ENCODE data around the gene MARK4. TPM values are rescaled to one million over a fixed set of nuclear protein-coding genes. Genes with fewer than 3 reads are reported as not detected.
A peak's percentile ranks its signal among the peaks of the same experiment; 100 is the strongest.

The MARK4 gene
- total and polyA plus RNA-seq, 4 donors, result 3.5 to 11.1 (median 6.1) TPM

DNA sequence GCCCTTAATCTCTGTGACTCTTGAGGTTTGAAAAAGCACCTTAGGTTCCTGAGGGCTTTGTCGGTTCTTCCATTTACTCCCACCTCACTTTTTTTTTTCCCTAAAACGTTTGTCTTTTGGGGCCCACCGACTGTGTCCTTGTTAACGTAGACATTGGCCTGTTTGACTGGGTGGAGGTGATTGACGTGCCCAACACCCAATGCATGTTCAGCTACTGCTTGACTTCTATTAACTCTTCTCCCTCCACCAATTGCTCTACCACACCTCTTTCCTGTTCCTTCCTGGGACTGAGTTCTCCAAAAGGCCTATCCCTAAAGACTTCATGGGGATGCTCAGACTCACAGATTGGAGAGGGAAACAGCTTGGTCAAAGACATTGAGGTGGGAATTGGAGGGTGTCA, 54.4 kb downstream of the MARK4 start:
- Histone ChIP-seq H3K36me3 (ENCODE audit: control insufficient read depth in 4 of 4, insufficient read depth in 3 of 4, low read depth in 1 of 4, low read length in 3 of 4) (peaks cover 0 to 9% (median 3%) of the 10 kb centered on the region in 4 donors), H3K27ac (ENCODE audit: low read depth in 1 of 2, low read length in 2 of 2) (no peak overlapping the region), H3K4me3 (ENCODE audit: low read depth in 1 of 3, low read length in 3 of 3) (no peak overlapping the region), H3K4me1 (ENCODE audit: control insufficient read depth in 4 of 4, insufficient read depth in 4 of 4, low read length in 3 of 4) (peaks cover 0 to 8% (median 2%) of the 10 kb centered on the region in 4 donors), H3K27me3 (ENCODE audit: control insufficient read depth in 4 of 4, insufficient read depth in 4 of 4, low read length in 3 of 4) (no peaks in the 10 kb centered on the region), H3K9ac (ENCODE audit: low read depth in 1 of 2, low read length in 2 of 2) (no peak overlapping the region), H3K9me3 (ENCODE audit: control insufficient read depth in 4 of 4, low read length in 3 of 4) (no peaks in the 10 kb centered on the region)
- WGBS, result 20% methylated on average over 5 of the region's 5 CpGs
- TF ChIP-seq YY1 (IDR thresholded peaks at IDR 0.05) (no peak), TAF1 (conservative IDR thresholded peaks at IDR 0.05) (no peak), NR2F2 (IDR thresholded peaks at IDR 0.05) (no peak), RAD21 (IDR thresholded peaks at IDR 0.05) (no peak), HNF4G (IDR thresholded peaks at IDR 0.05) (no peak), EGR1 (IDR thresholded peaks at IDR 0.05; ENCODE audit: low read depth in 2 of 2) (no peak), SP1 (IDR thresholded peaks at IDR 0.05) (no peak), JUND (IDR thresholded peaks at IDR 0.05) (no peak), FOXA1 (IDR thresholded peaks at IDR 0.05) (no peak), HNF4A (conservative IDR thresholded peaks at IDR 0.05) (no peak), GABPA (IDR thresholded peaks at IDR 0.05 in 1 of 2, conservative IDR thresholded peaks at IDR 0.05 in 1 of 2) (no peak)
- TF ChIP-seq, protein P1, sequence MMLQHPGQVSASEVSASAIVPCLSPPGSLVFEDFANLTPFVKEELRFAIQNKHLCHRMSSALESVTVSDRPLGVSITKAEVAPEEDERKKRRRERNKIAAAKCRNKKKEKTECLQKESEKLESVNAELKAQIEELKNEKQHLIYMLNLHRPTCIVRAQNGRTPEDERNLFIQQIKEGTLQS (IDR thresholded peaks at IDR 0.05), result no peak
- TF ChIP-seq, protein P2, sequence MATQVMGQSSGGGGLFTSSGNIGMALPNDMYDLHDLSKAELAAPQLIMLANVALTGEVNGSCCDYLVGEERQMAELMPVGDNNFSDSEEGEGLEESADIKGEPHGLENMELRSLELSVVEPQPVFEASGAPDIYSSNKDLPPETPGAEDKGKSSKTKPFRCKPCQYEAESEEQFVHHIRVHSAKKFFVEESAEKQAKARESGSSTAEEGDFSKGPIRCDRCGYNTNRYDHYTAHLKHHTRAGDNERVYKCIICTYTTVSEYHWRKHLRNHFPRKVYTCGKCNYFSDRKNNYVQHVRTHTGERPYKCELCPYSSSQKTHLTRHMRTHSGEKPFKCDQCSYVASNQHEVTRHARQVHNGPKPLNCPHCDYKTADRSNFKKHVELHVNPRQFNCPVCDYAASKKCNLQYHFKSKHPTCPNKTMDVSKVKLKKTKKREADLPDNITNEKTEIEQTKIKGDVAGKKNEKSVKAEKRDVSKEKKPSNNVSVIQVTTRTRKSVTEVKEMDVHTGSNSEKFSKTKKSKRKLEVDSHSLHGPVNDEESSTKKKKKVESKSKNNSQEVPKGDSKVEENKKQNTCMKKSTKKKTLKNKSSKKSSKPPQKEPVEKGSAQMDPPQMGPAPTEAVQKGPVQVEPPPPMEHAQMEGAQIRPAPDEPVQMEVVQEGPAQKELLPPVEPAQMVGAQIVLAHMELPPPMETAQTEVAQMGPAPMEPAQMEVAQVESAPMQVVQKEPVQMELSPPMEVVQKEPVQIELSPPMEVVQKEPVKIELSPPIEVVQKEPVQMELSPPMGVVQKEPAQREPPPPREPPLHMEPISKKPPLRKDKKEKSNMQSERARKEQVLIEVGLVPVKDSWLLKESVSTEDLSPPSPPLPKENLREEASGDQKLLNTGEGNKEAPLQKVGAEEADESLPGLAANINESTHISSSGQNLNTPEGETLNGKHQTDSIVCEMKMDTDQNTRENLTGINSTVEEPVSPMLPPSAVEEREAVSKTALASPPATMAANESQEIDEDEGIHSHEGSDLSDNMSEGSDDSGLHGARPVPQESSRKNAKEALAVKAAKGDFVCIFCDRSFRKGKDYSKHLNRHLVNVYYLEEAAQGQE (IDR thresholded peaks at IDR 0.05), result no peak
- TF ChIP-seq, protein P3, sequence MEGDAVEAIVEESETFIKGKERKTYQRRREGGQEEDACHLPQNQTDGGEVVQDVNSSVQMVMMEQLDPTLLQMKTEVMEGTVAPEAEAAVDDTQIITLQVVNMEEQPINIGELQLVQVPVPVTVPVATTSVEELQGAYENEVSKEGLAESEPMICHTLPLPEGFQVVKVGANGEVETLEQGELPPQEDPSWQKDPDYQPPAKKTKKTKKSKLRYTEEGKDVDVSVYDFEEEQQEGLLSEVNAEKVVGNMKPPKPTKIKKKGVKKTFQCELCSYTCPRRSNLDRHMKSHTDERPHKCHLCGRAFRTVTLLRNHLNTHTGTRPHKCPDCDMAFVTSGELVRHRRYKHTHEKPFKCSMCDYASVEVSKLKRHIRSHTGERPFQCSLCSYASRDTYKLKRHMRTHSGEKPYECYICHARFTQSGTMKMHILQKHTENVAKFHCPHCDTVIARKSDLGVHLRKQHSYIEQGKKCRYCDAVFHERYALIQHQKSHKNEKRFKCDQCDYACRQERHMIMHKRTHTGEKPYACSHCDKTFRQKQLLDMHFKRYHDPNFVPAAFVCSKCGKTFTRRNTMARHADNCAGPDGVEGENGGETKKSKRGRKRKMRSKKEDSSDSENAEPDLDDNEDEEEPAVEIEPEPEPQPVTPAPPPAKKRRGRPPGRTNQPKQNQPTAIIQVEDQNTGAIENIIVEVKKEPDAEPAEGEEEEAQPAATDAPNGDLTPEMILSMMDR (IDR thresholded peaks at IDR 0.05; ENCODE audit: low read depth, low read length, missing input control), result no peak
- TF ChIP-seq, protein P4, sequence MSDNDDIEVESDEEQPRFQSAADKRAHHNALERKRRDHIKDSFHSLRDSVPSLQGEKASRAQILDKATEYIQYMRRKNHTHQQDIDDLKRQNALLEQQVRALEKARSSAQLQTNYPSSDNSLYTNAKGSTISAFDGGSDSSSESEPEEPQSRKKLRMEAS (IDR thresholded peaks at IDR 0.05), result no peak
- TF ChIP-seq, protein P5, sequence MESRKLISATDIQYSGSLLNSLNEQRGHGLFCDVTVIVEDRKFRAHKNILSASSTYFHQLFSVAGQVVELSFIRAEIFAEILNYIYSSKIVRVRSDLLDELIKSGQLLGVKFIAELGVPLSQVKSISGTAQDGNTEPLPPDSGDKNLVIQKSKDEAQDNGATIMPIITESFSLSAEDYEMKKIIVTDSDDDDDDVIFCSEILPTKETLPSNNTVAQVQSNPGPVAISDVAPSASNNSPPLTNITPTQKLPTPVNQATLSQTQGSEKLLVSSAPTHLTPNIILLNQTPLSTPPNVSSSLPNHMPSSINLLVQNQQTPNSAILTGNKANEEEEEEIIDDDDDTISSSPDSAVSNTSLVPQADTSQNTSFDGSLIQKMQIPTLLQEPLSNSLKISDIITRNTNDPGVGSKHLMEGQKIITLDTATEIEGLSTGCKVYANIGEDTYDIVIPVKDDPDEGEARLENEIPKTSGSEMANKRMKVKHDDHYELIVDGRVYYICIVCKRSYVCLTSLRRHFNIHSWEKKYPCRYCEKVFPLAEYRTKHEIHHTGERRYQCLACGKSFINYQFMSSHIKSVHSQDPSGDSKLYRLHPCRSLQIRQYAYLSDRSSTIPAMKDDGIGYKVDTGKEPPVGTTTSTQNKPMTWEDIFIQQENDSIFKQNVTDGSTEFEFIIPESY (IDR thresholded peaks at IDR 0.05), result no peak
- no peak for DNase-seq (ENCODE audit: low spot score)

DNA sequence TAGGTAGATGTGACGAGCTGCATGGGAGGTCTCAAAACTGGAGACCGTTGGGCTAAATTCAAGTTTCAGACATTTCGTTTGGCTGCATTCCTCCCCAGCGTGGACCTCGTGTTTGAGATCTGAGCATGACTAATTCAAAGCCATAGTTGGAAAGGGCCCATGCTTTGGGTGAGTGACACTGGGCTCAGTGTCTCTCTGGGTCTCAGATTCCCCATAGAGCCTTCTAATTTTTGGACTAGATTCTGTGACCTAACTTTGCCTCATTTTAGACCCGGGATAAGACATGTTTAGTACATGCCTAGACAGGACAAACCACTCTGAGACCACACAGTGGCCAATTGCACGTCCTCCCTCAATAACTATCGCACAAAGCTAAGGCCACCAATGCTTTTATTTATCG, 55.0 kb downstream of the MARK4 start:
- H3K9ac ChIP-seq (ENCODE audit: low read depth in 1 of 2, low read length in 2 of 2), result no peak overlapping the region
- TF ChIP-seq RXRA (IDR thresholded peaks at IDR 0.05), result peak; percentile 27 to 80
- TF ChIP-seq NR2F2 (IDR thresholded peaks at IDR 0.05), result no peak
- TF ChIP-seq SP1 (IDR thresholded peaks at IDR 0.05), result no peak
- TF ChIP-seq JUND (IDR thresholded peaks at IDR 0.05), result no peak
- peaks cover 0 to 5% (median under 1%) of the 10 kb centered on the region in 4 donors for H3K4me1 ChIP-seq (ENCODE audit: control insufficient read depth in 4 of 4, insufficient read depth in 4 of 4, low read length in 3 of 4)
- peak overlapping the region in 1 of 2 donors; percentile 33 for H3K27ac ChIP-seq (ENCODE audit: low read depth in 1 of 2, low read length in 2 of 2)
- no peak for DNase-seq (ENCODE audit: low spot score)
- H3K9me3 ChIP-seq (ENCODE audit: control insufficient read depth in 4 of 4, low read length in 3 of 4), result no peaks in the 10 kb centered on the region
- no peaks in the 10 kb centered on the region for H3K27me3 ChIP-seq (ENCODE audit: control insufficient read depth in 4 of 4, insufficient read depth in 4 of 4, low read length in 3 of 4)
- no peak overlapping the region for H3K4me3 ChIP-seq (ENCODE audit: low read depth in 1 of 3, low read length in 3 of 3)
- WGBS, result 56% methylated on average over 9 of the region's 9 CpGs
- peaks cover 0 to 9% (median 3%) of the 10 kb centered on the region in 4 donors for H3K36me3 ChIP-seq (ENCODE audit: control insufficient read depth in 4 of 4, insufficient read depth in 3 of 4, low read depth in 1 of 4, low read length in 3 of 4)

Measured in liver (tissue), 9 donors.